Fibroblast of lung (primary cell): ENCODE measurements around the gene RNF14.

Source experiments
- CTCF ChIP-seq, 2 donors: IDR thresholded peaks in 1 of 2; conservative IDR thresholded peaks in 1 of 2; 1 replicate in 1 of 2; 2 replicates in 1 of 2; pipeline ENCODE4 v1.5.1; 2011 to 2012; ENCODE audit warnings: low read length in 2 of 2, control low read depth in 1 of 2, inconsistent platforms in 1 of 2, low read depth in 1 of 2, mild to moderate bottlenecking in 1 of 2
- EZH2 ChIP-seq: IDR thresholded peaks from 2 replicates; pipeline ENCODE4 v1.5.1; 2012; ENCODE audit warnings: low read length, control low read depth, mild to moderate bottlenecking; ENCODE audit errors: missing control alignments

GRCh38 chr5:142011572-142012185 is 42.8 kb downstream of the RNF14 start:
- TF ChIP-seq CTCF (conservative IDR thresholded peaks at IDR 0.05 in 1 of 2, IDR thresholded peaks at IDR 0.05 in 1 of 2; ENCODE audit: low read depth in 1 of 2, low read length in 2 of 2) (no peak), EZH2 (no peak)
